ENCODE data around the gene TJAP1. TPM values are rescaled to one million over a fixed set of nuclear protein-coding genes. Genes with fewer than 3 reads are reported as not detected.
A peak's percentile ranks its signal among the peaks of the same experiment; 100 is the strongest.

The TJAP1 gene
- total RNA-seq, 1 donor from 2014 or later = 38.7 TPM

DNA sequence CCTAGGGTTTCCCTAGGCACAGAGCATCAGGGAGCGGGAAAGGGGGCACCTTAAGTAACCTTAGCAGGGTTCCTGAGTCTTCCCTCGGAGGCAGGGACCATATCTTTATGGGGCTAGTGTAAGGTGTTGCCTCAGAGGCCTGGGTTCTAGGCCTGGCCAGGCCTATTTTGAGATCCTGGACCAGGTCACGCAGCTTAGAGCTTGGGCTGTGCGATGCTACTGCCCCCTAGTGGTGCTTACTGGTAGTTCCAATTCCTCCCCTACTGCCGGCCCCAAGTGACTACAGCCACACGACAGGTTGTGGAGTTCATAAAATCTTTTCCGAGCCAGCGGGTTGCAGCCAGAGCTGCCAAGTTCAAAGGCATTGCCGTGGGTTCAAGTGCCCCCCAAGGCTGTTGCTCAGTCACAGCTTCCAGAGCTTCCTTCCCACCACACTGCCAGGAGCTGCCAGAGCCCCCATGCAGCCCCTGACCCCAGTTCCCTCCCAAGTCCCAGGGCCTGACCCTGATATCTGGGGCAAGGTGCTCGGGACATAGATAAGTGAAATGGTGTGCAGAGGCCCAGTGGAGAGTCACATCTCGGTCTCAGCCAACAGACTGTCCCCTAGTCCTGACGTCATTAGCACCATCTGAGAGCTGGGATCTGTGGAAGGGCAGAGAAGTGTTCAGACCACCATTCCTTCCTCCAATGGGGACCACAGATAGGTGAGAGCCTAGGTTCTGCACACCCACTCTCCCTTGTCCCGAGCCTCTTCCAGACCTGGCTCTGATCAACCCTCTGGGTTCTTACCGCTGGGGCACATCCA is 29.5 kb downstream of the TJAP1 start:
- H3K27ac Mint-ChIP-seq (ENCODE audit: unreplicated experiment) = peak overlapping the region; percentile 3
- no peak overlapping the region for H3K4me3 Mint-ChIP-seq (ENCODE audit: unreplicated experiment)
- TF ChIP-seq, protein P1, sequence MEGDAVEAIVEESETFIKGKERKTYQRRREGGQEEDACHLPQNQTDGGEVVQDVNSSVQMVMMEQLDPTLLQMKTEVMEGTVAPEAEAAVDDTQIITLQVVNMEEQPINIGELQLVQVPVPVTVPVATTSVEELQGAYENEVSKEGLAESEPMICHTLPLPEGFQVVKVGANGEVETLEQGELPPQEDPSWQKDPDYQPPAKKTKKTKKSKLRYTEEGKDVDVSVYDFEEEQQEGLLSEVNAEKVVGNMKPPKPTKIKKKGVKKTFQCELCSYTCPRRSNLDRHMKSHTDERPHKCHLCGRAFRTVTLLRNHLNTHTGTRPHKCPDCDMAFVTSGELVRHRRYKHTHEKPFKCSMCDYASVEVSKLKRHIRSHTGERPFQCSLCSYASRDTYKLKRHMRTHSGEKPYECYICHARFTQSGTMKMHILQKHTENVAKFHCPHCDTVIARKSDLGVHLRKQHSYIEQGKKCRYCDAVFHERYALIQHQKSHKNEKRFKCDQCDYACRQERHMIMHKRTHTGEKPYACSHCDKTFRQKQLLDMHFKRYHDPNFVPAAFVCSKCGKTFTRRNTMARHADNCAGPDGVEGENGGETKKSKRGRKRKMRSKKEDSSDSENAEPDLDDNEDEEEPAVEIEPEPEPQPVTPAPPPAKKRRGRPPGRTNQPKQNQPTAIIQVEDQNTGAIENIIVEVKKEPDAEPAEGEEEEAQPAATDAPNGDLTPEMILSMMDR (IDR thresholded peaks at IDR 0.05) = peak; percentile 96
- H3K36me3 Mint-ChIP-seq (ENCODE audit: unreplicated experiment) = peaks cover 23% of the 10 kb centered on the region
- H3K4me1 Mint-ChIP-seq (ENCODE audit: unreplicated experiment) = peaks cover 9% of the 10 kb centered on the region
- no peaks in the 10 kb centered on the region for H3K9me3 Mint-ChIP-seq (ENCODE audit: unreplicated experiment)
- no peaks in the 10 kb centered on the region for H3K27me3 Mint-ChIP-seq (ENCODE audit: unreplicated experiment)
- peak; percentile 92 for DNase-seq (ENCODE audit: extremely low spot score, unreplicated experiment)

GRCh38 chr6:43508481-43509141 is 31.2 kb downstream of the TJAP1 start:
- TF ChIP-seq, protein P1 (IDR thresholded peaks at IDR 0.05) = no peak
- Mint-ChIP-seq H3K4me3 (ENCODE audit: unreplicated experiment) (no peak overlapping the region), H3K27ac (ENCODE audit: unreplicated experiment) (no peak overlapping the region), H3K4me1 (ENCODE audit: unreplicated experiment) (peaks cover 9% of the 10 kb centered on the region), H3K9me3 (ENCODE audit: unreplicated experiment) (no peaks in the 10 kb centered on the region), H3K36me3 (ENCODE audit: unreplicated experiment) (peaks cover 22% of the 10 kb centered on the region), H3K27me3 (ENCODE audit: unreplicated experiment) (no peaks in the 10 kb centered on the region)
- DNase-seq (ENCODE audit: extremely low spot score, unreplicated experiment) = no peak

DNA sequence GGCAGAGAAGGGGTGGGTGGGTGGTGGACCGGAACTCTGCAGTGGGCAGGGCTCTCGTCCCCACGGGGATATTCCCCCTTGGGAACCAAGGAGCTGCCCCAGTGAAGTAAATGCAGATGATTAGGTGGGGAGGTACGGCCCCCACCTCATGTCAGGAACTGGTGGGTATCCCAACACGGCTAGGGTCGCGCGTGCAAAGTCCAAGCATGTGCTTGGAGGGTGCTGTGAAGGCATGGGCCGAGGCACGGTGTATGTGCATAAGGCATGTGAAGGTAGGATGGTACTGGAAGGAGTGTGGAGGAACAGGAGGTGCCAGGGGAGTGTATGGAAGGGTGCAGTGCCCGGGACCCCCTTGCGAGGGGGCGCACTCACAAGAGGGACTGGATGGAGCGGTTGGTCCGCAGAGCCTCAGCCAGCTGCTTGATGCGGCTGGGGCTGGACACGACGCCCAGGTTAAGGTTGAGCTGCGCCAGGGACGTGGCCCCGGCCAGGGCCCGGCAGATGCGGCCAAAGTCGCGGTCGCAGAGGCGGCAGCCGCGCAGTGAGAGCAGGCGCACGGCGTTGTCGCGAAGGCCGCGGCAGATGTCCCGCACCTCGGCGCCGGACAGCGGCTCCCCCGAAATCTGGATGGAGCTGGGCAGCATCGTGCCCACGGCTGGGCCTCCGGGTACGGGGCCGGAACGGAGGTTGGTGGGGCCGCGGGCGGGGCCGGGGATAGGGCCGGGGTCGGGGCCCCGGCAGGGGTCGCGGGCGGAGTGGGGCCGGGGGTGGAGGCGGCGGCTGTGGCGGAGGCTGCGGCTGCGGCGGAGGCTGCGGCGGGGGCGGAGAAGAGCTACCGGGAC is 32.0 kb downstream of the TJAP1 start:
- TF ChIP-seq, protein P1 (IDR thresholded peaks at IDR 0.05) = no peak
- no peaks in the 10 kb centered on the region for H3K27me3 Mint-ChIP-seq (ENCODE audit: unreplicated experiment)
- H3K4me1 Mint-ChIP-seq (ENCODE audit: unreplicated experiment) = peaks cover 13% of the 10 kb centered on the region
- H3K9me3 Mint-ChIP-seq (ENCODE audit: unreplicated experiment) = no peaks in the 10 kb centered on the region
- H3K4me3 Mint-ChIP-seq (ENCODE audit: unreplicated experiment) = peak overlapping the region; percentile 75
- peak overlapping the region; percentile 76 for H3K27ac Mint-ChIP-seq (ENCODE audit: unreplicated experiment)
- no peak for DNase-seq (ENCODE audit: extremely low spot score, unreplicated experiment)
- peaks cover 22% of the 10 kb centered on the region for H3K36me3 Mint-ChIP-seq (ENCODE audit: unreplicated experiment)

GRCh38 chr6:43509984-43510826 is 32.8 kb downstream of the TJAP1 start, which contains the start of gene LRRC73:
Gene LRRC73 (minus strand): TSS chr6:43510346. CDS start chr6:43509785, 561 bp downstream.
- TF ChIP-seq, protein P1 (IDR thresholded peaks at IDR 0.05) = no peak
- peak within 1 kb of the TSS; percentile 76 for H3K27ac Mint-ChIP-seq (ENCODE audit: unreplicated experiment)
- peak within 1 kb of the TSS; percentile 75 for H3K4me3 Mint-ChIP-seq (ENCODE audit: unreplicated experiment)
- peaks cover 21% of the 10 kb centered on the region for H3K4me1 Mint-ChIP-seq (ENCODE audit: unreplicated experiment)
- H3K9me3 Mint-ChIP-seq (ENCODE audit: unreplicated experiment) = no peaks in the 10 kb centered on the region
- H3K36me3 Mint-ChIP-seq (ENCODE audit: unreplicated experiment) = peaks cover 22% of the 10 kb centered on the region
- H3K27me3 Mint-ChIP-seq (ENCODE audit: unreplicated experiment) = no peaks in the 10 kb centered on the region
- DNase-seq (ENCODE audit: extremely low spot score, unreplicated experiment) = peak; percentile 95

Measured in osteocyte (in vitro differentiated cells).